NCI-H345 treated with DMSO at 0.1 percent for 48 hours (cell line): ENCODE results near the gene FAM13C.
"Not testable (repeated sequence)": the region's sequence is repeated elsewhere in the genome, so short reads cannot be mapped to it uniquely, and the experiment has no call there.

Experiments
- DNase-seq: peaks from one replicate; lab custom pipeline; 2025; ENCODE audit not compliant: unreplicated experiment; lab: John Stamatoyannopoulos, UW

FAM13C gene

DNA sequence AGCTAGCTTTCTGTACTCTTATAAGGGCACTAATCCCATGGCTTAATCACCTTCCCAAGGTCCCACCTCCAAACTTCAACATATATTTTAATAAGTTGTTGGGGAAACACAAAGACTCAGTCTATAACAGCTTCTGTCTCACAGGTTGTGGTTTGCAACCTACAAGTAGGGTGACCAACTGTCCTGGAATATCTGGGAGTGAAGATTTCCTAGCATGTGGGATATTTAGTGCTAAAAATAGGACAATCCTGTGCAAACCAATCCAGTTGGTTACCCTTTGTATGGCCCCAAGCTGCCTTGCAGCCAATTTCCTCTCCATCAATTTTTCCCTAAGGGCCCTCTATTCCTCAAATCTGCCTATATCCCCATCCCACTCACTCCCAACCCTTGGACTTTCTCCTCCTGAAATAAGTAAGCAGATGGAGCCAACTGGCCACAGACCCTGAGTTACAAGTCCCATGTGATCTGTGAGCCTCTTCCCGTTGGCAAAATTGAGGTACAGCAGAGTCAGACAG lies 82.3 kb downstream of the FAM13C start:
- DNase-seq: no peak

GRCh38 chr10:59279476-59279875 lies 82.9 kb downstream of the FAM13C start:
- no peak for DNase-seq

GRCh38 chr10:59276919-59277318 lies 85.4 kb downstream of the FAM13C start:
- no peak for DNase-seq

GRCh38 chr10:59276133-59276532 lies 86.2 kb downstream of the FAM13C start:
- no peak for DNase-seq

- no peak for DNase-seq
Observed at GRCh38 chr10:59273445-59273844, 88.9 kb downstream of the FAM13C start.

DNA sequence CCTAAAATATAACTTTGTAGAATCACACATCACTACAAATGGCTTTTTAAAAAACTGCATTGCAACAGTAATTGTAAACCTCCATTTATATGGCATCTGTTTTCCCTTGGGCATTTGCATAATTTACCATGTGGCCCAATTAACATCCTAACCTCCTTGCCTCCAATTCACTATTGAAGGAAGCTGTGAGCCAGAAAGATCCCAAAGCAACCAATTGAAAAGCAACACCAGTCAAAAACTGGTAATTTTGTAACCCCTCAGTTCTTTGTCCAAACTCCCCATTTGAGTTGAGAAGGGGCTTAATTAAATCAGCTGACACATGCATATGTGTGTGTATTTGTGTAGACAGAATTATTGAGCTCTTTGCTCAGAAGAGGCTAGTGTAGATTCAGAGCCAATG lies 90.3 kb downstream of the FAM13C start:
- no peak for DNase-seq

DNA sequence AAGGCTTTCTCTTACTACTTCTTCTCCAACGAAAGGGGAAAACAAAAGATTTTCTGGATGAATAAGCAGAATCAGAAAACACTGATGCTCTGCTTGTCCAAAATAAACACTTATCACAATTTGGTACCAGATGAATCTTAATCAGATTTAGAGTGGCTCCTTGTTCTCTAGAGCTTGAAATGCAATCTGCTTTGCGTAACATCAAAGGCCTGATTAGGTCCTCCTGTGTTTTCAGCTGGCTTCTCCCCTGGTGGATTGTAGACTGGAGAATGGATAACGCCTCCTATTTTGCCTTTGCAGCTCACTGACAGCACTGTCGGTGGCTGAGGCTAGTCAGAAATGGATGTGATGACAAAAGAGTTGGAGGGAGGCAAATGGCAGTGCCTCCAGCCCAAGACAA lies 91.2 kb downstream of the FAM13C start:
- peak; percentile 35 for DNase-seq

- no peak for DNase-seq
Observed at GRCh38 chr10:59270492-59270891, 91.9 kb downstream of the FAM13C start.

GRCh38 chr10:59269651-59270050 lies 92.7 kb downstream of the FAM13C start:
- DNase-seq: no peak

GRCh38 chr10:59268460-59268859 lies 93.9 kb downstream of the FAM13C start:
- no peak for DNase-seq

GRCh38 chr10:59266321-59266720 lies 96.0 kb downstream of the FAM13C start:
- DNase-seq: no peak

DNA sequence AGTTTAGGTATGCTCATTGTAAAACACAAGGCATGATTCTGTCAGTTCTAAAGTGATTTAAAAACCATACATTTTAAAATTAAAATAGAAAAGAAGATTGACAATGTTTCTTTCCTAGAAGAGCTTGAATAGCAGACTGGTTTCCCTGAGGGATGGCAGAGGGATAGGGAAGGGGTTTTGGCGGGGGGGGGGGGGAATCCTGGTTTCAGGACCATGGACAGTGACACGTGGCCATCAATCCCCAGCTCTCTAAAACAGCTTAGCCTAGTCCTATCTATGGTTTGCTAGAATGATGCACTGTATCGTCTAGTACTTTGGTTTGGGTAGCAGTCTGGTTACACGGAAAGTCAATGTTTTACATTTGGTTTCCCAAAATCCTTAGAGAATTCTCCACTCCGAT lies 97.2 kb downstream of the FAM13C start:
- DNase-seq: no peak

DNA sequence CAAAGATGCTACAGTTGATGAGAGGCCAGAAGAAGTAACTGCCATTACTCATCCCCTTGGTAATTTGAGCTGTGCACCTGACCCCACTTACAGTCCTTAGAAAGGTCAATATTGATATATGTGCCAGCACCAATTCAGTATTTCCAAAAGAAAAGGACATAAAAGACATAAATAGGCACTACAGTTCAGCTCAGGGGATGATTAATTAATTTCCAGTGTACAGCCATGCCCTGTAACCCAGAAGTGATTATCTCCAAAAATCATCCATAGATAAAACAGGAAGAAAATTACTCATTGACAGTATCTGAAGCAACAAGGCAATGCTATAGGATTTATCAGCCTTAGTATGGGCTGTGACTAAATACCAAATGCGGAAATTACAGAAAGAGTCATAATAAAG lies 103.5 kb downstream of the FAM13C start:
- no peak for DNase-seq

DNA sequence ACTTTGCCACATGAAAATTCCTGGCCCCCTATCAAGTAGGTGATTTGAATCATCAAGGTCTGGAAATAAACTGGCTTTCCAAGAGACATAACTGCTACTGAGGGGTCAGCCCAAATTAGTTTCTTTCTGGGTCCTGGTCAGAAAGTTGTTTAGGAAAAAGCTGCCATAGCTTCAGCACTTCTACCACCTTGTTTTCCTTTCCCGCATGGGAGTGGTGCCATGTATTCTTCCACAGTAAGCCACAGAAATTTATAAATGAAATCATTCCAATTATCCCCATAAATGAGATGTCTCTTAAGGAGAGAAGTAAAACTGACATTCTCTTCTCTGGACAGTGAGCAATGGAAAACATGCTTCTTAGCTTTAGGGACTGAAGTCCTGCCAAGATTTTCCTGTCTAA lies 105.1 kb downstream of the FAM13C start:
- DNase-seq: no peak

DNA sequence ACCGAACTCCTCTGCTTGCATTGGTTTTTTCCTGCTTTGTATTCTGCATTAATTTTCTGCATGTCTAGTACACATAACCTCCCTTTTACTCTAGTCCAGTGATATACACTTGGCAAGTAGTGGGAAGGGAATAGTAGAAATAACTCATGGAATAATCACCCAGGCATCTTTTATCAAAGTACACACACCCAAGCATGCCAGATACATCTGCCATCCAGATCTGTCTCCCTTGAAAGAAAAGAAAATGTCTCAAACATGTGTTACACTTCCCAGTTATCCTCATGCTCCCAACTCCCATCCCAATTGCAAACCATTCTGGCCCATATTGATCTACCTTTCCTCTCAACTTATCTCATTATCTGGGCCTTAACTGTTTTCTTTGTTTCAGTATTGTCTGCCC lies 106.9 kb downstream of the FAM13C start:
- DNase-seq: no peak

- DNase-seq: no peak
Observed at GRCh38 chr10:59252491-59252890, 109.9 kb downstream of the FAM13C start.

DNA sequence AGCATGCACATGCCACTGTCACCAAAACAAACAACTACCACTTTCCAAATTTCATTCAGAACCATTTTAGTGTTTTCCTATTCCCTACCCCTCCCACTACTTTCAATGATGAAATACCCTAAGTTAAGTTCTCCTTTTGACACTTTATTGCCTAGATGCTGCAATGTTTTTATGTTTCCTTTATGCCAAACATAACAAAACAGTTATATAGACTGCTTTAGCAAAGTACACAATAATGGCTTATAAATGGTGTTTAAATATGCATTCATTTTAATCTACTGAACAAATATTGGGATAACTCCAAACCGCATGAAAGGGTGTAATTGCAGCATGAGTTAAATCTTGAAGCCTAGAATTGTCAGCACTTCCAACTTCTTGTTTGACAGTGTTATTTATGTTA lies 116.7 kb downstream of the FAM13C start:
- no peak for DNase-seq

- DNase-seq: no peak
Observed at GRCh38 chr10:59244871-59245270, 117.5 kb downstream of the FAM13C start.

DNA sequence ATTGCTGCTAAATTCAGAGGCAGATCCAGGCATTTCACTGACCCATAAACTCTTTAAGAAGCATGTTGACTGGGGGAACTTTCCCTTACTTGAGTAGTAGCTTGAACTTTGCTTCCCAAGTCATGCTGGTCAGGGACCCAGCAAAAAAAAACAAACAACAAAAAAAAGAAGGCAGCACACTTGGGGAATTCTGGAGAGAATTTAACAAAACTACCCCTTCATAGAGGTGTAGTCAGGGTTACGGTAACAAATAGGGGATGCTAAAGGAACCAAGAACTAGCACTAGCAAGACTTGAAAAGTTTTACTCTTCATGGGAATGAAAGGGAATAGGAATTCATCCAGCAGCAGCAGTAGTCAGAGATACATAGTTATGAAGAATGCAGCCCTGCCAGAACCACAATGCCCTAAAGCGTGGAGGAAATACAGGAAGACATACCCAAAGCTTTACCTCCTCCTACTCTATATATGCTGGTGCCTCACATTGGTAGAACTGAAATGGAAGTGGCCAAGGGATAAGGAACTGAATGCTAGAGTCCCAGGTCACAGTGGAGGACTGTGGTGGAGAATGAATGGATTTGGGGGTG lies 118.6 kb downstream of the FAM13C start:
- no peak for DNase-seq

GRCh38 chr10:59242991-59243390 lies 119.4 kb downstream of the FAM13C start:
- no peak for DNase-seq

DNA sequence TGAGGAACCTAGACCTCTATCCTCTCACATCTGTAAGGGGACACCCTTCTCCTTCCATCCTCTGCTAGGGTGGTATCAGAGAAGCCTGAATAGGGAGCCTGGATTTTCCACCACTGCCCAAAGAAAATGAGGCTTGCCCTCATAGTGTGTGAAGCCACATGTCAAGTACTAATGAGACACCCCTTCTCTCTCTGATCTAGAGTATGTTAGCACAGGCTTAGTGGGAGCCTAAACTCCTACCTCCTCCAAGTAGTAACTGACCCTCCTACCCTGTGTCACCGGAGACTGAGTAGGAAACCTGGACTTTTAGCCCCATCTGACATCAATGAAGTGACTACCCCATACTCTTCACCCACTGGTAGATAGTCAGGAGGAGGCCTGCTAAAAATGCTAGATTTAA lies 120.3 kb downstream of the FAM13C start:
- DNase-seq: no peak

GRCh38 chr10:59240582-59241183 lies 121.7 kb downstream of the FAM13C start:
- peak; percentile 14 for DNase-seq

DNA sequence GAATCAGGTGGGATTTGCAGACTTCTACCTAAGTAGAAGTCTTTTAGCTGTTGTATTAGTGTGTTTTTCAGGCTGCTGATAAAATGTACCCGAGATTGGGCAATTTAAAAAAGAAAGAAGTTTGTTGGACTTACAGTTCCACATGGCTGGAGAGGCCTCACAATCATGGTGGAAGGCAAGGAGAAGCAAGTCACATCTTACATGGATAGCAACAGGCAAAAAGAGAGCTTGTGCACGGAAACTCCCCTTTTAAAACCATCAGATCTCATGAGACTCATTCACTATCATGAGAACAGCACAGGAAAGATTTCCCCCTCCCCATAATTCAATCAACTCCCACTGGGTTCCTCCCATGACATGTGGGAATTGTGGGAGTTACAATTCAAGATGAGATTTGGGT lies 123.2 kb downstream of the FAM13C start:
- DNase-seq: not testable (repeated sequence)
